Ecto neural progenitor cell (in vitro differentiated cells): ENCODE data around the gene CDC14B.

Source experiments
- DNase-seq: peaks from one replicate; pipeline ENCODE4 v3.0.0-alpha.2; 2018; ENCODE audit warnings: low spot score

Gene CDC14B

DNA sequence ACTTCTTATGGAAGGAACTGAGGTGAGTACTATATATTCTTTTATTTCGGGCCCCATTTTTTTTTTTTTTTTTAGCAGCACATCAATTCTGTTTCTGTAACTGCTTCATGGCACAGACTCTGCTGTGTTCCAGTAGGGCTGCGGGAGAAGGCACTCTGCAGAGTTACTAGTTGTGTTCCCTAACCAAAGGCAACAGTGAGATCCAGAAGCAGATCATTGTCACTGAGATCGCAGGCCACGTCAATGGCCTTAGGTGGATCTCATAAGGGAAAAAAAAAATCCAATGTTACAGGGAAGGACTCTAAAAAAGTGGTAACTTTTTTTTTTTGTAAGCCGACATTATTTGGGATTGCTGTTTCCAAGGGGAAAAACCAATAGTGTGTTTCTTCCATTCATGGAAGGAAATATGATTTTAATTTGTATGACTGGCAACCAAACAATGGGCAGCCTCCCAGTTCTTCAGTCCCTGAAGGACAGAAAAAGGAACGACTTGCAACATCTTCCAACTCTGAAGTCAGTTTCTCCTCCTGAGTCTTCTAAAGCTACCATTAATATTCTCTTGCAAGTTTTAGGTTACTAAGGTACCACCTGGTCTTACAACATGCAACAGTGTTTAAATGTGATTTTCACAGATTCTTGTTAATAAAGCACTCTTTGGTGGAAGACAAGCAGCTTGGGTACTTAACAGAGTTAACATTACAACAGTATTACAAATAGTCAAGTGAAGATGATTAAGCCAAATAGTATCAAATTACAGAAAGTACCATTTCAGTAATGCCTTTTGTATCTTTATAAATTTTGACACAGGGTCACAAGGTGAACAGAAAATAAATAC is 116.9 kb downstream of the CDC14B start:
- no peak for DNase-seq

DNA sequence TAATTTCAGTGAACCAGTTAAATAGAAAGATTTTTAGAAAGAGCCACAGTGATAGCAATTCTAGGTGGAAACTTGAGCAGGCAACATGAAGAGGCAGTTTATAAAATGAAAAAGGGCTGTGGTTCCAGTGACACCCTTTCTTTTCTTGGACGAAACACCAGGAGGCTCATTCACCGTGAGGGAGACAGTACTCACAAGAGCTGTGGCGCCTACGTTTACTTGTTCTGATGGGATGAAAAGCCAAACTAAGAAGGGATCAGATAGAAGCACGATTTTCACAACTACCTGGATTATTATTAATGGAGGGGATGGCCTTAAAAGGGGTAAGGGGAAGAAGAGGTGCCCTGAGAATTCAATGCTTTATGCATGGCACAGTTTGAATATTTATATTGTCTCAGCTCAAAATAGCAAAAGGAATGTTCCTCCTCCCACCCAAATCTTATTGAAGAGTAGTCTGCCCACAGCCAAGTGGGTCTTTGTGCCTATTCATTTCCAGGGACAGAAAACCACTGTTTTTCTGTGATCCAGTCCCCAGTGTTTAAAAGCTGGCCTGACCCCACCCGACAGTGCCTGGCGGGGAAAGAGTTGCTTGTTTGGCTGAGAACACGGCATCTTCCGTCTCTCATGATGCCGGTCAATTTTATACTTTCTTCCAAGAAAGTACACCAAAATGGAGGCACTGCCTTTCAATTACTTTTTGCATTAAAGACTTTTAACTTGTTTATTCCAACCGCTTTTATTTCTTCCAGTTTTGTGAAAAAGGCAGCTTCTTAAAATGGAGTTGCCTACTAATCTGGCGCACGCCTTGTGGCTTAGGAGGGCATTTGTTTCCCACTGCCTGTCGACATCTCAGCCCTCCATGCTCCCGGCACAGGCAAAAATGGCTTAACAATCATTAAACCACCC is 117.8 kb downstream of the CDC14B start:
- no peak for DNase-seq

DNA sequence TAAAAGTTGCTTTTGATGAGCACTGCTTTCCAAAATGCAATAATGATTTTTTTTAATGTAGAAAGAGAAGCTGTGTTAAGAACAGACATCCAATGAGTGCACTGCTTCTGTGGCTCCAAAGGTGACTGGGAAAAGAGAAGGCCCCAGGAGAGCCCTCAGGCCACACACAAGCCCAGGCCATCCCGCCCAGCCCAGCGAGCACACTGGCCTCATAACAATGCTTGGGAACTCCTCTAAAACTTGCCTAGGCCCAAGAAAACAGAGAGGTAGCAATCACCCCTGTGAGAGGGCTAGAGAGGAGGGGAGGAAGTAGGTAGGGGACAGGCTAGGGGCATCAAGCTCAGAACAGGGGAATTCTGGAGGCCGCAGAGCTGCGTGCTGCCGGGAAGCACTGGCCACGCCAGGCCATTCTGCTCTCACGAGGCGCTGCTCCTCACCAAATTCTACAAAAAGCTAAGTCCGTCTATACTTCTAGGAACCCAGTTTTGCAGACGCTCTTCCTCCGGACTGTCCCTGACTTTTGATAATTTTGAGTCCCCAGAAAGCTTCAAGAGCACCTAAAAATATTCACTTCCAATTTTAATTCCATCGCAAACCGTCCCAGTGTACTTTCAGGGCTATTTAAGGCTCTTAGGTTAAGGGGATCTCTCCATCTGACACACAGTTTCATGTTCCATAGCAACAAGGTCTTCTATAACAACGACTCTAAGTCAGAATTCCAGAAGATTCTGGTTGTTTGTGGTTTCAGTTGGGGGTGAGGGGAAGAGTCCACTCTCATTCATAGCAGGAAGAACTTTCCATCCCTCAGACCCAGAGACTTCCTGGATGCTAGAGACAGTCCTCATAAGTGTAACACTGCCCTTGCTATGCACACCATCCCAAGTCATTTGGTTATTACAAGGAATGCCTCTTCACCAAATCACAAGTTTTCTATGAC is 118.7 kb downstream of the CDC14B start:
- DNase-seq: no peak

DNA sequence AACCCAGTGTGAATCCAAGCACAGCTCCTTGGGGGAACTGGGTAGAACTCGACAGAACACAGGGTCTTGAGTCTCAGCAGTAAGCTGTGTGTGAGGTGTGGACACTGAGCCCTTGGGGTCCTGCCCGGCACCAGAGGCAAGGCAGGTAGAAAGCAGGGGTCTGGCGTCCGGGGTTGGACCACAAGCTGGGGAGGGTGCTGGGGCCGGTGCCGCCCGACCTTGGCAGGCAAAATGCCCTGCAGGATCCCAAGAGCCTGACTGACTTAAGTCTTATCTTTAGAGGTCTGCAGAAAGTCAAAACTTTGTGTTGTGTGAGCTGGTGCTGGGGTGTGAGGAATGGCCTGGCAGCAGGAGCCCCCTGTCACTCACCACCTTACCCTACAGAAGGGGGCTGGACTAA is 120.4 kb downstream of the CDC14B start:
- no peak for DNase-seq

DNA sequence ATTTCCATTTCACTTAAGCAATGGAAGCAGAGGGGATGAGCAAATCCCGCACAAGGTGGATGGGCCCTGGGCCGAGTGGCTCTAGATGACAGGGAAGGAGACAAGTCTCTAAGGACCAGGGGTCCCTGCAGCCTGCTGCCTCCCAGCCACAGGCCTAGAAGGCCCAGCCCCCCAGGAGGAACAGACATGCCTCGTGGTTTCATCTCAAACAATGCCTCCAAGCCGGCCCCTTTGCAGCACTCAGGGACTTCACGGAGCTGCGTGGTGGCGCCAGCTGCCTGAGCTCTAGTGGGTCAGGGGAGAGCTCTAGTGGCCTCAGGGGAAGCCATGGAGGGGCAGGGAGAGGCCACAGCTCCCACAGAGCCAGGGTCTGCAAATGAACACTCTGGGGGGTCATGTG is 120.8 kb downstream of the CDC14B start:
- no peak for DNase-seq

DNA sequence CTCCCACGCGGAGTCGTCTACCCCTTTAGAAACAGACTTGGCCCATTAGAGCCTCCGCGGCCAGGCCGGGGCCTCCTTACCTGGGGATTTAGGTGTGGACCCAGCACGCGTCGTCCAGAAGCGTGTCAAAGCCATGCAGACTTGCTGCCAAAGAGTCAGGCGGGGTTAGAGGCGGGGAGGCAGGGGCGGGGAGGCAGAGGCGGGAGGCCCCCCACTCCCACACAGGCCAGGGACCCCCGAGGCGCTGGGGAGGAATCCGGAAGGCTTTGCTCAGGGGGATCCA is 122.6 kb downstream of the CDC14B start:
- no peak for DNase-seq

DNA sequence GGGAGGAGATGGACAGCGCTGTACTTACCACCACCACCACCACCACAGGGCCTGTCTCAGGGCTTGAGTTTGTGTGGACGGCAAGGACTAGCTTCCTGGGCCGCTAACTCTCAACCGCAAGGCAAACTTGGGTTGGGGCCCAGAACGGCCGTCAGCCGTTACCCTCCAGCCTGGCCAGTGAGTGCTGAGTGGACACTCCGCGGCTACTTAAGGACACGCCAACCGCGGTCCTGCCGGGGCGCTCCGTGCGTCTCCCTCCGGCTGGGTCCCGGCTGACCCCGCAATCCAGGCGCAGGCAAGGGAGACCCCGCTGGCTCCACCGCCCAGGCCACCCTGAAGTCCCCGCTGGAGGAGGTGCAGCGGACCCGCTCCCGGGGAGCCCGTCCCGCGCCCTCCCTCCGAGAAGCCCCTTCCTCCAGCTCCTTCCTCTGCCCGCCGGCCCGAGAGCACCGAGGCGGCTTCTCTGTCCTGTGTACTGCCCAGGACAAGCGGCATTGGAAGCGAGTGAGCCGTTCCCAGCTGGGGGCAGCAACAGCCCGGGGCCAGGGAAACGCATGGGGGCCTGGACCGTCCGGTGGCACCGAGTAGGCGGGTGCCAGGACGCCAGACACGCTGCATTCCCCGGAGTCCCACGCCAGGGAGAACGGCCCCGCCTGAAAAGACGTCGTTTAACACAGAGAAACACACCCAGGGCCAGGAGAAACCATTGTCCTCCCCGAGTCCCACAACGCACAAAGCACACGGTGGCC is 123.1 kb downstream of the CDC14B start:
- DNase-seq: no peak

DNA sequence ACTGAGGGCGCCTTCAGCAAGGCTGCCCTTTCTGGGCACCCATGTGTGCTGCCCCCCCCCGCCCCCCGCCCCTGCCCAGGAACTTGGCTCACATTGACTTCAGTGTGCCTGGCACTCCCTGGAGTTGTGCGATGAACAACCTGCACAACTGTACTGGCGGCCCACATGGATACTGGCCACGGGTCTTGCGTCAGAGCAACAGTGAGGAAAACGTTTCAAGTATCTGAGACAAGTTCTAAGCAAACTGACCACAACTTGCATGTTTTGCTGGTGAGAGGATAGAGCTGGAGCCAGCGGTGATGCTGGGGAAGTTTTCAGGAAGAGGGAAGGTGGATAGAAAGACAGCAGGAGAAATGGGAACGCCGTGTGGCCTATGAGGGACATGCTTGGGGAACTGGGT is 124.3 kb downstream of the CDC14B start:
- no peak for DNase-seq

DNA sequence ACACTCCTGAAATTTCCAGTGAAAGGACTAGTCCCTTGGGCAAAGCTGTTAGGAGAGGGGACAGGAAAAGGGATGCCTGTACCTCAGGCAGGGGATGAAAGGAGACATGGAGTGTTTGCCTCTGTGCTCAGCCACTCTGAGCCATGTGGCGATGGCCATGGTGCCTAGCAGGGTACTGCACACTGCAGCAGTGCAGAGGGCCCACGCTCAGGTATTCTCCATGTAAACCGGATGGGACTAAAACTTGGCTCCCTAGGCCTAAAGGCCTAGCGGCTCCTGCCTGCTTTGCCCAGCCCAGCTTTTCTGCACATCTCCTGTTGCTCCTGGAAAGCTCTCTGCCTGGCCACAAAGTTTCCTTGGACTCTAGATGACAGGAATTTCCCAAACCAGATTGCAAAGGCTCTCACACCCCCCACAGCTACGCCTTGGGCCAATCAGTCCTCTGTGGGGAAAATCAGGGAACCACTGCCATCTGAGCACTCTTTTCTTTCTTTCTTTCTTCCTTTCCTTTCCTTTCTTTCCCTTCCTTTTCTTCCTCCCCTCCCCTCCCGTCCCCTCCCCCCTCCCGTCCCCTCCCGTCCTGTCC is 125.3 kb downstream of the CDC14B start:
- no peak for DNase-seq

DNA sequence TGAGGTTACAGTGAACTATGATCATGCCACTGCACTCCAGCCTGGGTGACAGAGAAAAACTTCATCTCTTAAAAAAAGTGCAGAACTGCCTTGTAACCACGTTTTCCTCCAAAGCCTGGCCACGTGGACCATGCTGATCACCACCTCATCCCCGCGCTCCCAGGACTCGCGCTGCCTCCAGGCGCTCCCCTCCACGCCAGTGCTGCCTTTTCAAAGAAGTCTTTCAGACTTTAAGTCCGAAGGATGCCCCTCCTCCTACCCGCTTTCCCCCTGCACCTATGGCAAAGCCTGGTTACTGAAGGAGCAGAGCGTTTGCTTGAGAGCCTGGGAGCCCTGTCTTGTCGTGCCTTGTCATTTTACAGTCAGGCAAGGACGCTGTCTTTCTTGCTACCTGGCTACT is 125.9 kb downstream of the CDC14B start:
- DNase-seq: no peak

DNA sequence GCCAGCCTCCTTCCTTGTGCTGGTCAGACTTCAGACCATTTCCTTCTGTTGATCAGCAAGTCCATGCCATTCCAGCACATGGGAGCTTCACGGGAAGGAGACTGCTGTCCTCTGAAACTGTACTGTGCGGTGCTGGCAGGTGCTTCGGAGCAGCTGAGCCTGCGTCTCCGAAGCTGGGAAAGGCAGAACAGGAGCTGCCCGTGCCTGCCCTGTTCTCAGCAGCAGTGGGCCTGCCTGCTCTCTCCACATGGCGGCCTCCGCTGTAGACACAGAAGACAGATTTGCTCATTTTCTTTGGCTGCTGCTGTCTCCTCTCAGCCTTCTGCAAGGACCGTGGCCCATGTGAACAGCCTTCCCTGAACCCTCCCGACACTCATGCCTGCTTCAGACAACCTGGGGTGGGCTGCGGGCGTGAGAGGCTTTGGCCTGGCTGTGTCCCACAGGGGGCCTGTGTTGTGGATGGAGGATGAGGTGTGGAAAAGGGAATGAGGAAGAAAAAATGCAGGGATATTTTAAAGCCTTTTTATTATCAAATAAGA is 126.6 kb downstream of the CDC14B start:
- no peak for DNase-seq

DNA sequence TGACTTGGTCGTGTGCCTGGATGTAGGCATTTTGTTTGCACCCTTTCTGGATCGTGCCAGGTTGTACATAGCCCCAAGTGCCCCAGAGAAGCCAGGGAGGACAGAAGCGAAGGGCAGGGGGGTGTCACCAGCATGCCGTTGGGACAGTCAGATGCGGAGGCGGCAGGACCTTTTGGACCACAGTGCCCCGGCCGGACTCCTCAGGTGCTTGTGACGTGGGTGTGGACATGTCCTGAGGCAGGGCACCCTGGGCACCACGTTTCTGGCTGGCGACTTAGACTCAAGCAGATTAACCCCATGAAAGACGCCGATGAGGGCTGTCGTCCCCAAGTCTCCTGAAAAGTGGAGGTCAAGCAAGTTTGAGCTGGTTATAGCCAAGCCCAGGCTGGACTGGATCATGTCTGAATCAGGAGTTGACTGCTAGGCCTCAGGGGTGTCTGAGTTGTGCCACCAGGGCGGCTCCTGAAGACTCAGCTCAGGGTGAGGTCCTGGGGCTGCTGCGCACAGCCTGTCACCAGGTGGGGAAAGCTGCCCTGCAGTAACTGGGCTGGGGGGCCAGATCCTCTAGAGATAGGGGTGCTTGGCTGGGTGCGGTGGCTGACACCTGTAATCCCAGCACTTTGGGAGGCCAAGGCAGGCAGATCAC is 127.6 kb downstream of the CDC14B start:
- no peak for DNase-seq

DNA sequence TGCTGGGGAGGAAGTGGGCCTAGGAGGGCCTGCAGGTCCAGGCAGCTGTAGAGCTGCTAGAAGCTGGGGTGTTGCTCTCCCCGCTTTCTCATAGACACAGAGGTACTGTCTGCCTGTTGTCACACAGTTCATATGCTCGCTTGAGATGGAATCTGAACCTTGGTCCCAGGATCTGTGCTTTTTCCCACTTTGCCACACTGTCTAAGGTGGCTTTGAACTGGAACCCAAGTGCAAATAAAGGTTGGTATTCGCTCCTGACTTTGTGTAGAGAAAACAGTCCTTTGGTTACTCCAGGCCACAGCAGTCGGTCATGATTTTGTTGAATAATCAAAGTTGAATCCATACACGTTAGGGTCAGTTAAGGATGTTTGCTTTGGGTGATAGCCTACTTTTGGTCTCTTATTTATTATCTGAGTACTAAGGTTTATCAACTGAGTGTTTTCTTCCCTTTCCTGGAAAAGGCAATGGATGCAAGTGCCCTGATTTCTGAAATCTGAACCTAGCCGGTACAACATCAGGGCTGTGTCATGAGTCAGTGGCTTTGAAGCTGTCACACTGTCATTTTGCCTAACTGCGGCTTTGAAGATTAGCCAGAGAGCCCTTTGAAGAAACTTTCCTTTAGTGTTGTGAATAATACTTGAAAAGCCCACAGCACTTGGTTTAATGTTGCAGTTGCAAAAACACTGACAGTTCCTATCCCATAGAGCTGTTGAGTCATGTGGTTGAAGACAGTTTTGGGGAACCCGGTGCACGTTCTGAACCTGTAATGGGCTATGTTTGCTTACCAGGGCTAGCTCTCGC is 128.4 kb downstream of the CDC14B start:
- DNase-seq: no peak

DNA sequence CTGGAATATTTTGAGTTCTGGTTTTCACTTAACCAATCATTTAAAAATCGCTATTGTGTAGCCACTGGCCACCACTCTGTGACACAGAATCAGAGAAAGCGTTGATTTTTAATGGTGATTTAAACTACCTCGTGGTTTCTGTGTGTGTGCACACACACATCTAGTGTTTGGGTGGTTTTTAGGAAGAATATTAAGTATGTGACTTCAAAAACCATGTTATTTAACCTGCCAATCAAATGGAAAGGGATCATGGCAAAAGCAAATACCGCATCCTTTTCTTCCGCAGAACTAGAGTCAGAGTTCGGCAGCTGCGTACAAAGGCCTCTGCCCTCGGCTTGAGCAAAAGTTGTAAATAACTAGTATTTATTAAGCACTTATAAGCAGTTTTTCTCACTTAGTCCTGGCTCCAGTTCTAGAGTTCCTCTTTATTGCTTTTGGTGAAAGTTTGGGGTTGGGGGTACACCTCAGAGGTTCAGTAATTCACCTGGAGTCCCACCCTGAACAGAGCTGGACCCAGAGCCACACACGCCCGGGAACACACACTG is 129.0 kb downstream of the CDC14B start:
- no peak for DNase-seq

DNA sequence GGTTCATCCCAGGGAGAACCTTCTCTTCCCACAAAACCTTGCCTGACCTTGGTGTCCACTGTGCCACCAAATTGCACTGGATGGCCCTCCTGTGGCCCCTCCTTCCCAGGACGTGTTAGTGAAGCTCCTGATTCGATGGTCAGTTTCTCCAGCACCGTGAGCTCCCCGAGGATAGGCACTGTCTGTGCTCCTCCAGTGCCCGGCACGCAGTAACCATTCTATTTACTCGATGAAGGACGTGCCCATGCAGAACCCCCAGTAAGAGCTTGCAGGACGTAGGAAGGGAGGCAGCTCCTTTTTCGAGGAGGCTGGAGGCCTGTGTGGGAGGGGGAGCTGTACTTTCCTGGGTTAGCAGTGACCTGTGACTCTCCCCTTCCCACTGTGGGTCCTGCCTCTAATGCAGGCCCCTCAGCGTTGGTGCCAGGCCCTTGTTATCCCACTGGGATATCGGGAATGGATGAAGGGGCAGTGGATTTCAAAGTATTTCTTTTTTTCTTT is 130.1 kb downstream of the CDC14B start:
- no peak for DNase-seq

DNA sequence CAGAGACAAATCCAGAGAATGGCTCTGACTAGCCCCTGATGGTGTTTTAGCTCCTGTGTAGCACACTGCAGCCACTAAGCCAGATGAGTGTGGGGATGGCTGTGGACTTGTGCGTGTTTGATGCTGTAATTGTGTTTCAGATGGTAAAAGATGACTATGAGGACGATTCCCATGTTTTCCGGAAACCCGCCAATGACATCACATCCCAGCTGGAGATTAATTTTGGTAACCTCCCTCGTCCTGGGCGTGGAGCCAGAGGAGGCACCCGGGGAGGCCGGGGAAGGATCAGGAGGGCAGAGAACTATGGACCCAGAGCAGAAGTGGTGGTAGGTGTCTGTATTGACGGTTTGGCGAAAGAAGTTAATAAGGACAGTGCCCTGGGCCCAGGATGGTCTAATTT is 131.7 kb downstream of the CDC14B start:
- no peak for DNase-seq

DNA sequence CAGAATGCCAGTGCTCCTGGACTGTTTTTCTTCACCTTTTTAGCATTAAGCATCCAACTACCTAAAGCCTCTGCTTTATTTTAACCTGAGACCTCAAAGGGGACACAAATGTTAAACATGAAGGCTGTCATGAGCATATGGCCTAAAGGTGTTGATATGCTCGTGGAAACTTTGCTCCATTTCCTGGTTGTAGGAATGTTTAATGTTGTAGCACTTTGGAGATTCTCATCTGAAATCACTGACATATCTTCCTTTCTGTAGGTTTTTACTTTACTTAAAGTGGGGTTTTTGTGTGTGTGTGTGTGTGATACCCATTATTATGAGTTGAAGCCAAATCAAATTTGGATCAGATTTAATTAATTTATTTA is 132.6 kb downstream of the CDC14B start:
- DNase-seq: no peak

DNA sequence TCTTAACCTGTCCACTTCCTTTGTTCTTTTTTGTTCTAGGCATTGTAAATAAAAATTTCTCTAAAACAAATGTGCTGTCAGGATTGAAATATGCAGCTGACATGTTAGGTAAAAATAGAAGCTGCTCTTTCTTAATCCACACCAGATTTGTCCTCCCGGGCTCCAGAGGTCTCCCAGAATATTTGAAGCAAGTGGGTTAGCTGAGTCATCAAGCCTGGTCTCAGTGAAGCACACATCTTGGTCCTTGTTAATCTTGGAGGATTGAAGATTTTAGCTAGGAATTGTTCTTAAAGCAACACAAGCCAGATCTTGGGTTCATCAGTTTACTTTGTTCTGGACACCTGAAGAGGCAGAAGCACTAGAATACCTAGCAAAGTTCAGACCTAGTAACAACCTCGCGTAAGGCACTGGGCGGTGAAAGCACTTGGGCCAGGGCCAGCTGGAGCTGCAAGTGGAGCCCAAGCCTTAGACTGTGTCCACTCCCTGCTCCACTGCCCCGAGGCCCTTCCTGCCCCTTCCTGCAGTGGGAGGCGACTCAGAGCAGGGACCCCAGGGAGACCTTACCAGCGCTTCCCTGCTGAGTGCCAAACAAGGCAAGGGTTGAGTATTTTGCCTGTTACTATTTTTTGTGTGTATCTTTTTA is 133.1 kb downstream of the CDC14B start:
- DNase-seq: no peak

DNA sequence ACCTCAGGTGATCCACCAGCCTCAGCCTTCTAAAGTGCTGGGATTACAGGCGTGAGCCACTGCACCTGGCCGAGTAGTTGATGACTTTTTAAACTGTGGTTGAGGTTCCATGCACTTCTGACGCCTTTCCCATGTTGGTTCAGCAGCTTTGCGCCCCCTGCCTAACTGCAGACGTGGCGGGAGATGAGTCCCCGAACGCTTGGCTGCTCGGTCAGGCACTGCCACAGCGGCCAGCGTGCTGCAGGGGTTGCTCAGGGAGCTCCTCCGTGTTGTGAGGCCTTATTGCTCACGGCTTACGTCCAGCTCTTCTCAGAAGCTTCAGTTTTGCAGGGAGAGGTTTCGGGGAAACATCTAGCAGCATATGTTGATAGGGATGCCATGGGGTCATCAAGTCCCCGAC is 134.4 kb downstream of the CDC14B start:
- DNase-seq: no peak
